GM19043 (cell line): Measurements from ENCODE around the gene SIN3B.

Source experiments
- ATAC-seq: cut with Tn5 transposase; IDR thresholded peaks from one replicate; pipeline ENCODE4 v1.9.1; 2021; ENCODE audit warnings: low read depth; ENCODE audit not compliant: unreplicated experiment

SIN3B gene

DNA sequence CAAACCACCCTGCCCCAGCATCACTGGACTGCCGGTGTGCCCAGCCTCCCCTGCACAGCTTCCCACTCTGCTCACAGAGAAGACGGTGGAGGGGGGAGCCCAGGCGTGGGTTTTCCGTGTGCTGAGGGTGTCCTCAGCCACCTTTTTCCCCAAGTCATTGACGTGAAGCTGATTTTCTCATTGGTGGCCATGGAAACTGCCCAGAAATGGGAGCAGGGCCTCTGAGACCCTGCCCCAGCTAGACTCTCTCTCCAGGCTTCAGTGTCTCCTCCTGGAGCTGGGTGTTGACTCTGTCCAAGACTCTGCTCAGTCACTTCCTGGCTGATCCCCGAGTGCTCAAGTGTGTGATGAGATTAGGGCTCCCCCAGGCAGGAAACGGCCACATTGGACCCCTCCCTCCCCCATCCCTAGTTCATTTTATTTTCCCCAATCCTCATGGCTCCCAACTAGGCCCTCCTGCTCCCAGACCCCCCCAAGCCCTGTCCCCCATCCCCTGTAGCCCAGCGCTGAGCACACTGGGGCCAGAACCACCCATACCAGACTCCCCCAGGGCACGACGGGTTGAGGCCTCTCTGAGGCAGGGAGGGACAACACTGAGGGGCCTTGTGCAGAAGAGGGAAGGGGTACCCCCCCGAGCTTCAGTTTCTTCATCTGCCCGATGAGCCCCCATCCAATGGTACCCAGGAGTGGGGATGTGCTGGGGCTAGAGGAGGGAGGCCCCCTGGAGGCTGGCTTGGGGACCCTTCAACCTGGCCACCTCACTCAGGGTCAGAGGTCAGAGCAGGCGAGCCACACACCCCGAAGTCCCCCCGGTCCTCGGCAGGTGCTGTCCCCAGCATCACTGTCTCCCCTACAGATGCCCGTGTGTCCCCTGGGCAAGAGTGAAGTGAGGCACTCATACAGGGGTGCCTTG is 58.4 kb downstream of the SIN3B start:
- no peak for ATAC-seq

DNA sequence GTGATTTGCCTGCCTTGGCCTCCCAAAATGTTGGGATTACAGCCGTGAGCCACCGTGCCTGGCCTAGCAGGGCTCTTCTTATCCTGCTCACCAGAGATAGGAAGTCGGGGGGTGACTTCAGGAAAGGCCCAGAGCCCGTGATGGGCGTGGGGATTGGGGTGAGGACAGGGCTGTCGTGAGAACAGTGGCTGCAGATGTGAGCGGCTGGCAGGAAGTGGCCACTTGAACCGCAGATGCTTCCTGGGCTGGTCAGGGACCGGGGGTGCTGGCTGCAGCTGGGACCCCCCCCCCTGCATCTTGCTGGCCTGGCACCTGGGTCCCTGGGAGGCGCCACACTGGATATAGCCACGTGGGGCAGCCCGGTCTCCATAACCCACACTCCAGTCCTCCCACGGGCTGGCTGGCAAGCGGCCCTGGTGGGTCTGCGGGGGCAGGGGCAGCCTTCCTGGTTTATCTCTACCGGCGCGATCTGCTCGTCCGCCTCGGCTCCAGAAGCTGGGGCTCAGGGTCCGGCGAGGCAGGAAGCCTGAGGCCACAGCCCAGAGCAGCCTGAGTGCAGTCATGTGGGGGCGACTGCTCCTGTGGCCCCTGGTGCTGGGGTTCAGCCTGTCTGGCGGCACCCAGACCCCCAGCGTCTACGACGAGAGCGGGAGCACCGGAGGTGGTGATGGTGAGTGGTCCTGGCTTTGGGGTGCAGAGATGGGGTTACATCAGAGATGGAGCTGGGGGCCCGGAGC is 59.6 kb downstream of the SIN3B start, which contains the start of gene F2RL3:
Gene F2RL3, plus strand, starts transcription at position 371 of the 737 bp plus-strand sequence. Its CDS starts 191 bp downstream, at position 562.
- ATAC-seq: no peak

DNA sequence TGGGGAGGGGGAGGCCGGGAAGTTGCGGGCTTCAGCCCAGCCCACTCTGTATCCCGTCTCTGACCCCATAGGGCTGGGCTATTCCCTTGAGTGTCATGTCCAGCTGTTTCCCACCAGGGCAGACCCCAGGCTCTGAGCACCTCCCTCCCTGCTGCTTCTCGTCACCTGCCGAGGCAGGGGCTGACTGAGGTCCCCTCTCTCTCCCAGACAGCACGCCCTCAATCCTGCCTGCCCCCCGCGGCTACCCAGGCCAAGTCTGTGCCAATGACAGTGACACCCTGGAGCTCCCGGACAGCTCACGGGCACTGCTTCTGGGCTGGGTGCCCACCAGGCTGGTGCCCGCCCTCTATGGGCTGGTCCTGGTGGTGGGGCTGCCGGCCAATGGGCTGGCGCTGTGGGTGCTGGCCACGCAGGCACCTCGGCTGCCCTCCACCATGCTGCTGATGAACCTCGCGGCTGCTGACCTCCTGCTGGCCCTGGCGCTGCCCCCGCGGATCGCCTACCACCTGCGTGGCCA is 60.2 kb downstream of the SIN3B start:
- ATAC-seq: no peak

DNA sequence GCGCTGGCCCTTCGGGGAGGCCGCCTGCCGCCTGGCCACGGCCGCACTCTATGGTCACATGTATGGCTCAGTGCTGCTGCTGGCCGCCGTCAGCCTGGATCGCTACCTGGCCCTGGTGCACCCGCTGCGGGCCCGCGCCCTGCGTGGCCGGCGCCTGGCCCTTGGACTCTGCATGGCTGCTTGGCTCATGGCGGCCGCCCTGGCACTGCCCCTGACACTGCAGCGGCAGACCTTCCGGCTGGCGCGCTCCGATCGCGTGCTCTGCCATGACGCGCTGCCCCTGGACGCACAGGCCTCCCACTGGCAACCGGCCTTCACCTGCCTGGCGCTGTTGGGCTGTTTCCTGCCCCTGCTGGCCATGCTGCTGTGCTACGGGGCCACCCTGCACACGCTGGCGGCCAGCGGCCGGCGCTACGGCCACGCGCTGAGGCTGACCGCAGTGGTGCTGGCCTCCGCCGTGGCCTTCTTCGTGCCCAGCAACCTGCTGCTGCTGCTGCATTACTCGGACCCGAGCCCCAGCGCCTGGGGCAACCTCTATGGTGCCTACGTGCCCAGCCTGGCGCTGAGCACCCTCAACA is 60.8 kb downstream of the SIN3B start:
- no peak for ATAC-seq

DNA sequence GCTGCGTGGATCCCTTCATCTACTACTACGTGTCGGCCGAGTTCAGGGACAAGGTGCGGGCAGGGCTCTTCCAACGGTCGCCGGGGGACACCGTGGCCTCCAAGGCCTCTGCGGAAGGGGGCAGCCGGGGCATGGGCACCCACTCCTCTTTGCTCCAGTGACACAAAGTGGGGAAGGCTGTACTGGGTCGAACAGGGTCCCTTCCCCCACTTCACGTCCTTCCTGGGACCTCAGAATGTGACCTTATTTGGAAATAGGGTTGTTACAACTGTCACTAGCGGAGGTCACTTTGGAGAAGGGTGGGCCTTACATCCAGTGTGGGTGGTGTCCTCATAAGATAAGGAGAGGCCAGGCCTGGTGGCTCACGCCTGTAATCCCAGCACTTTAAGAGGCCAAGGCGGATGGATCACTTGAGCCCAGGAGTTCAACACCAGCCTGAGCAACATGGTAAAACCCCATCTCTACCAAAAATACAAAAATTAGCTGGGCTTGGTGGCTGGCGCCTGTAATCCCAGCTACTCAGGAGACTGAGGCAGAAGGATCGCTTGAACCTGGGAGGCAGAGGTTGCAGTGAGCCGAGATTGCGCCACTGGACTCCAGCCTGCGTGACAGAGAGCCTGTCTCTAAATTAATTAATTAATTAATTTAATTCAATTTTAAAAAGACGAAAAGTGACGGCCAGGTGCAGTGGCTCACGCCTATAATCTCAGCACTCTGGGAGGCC is 61.4 kb downstream of the SIN3B start:
- no peak for ATAC-seq

DNA sequence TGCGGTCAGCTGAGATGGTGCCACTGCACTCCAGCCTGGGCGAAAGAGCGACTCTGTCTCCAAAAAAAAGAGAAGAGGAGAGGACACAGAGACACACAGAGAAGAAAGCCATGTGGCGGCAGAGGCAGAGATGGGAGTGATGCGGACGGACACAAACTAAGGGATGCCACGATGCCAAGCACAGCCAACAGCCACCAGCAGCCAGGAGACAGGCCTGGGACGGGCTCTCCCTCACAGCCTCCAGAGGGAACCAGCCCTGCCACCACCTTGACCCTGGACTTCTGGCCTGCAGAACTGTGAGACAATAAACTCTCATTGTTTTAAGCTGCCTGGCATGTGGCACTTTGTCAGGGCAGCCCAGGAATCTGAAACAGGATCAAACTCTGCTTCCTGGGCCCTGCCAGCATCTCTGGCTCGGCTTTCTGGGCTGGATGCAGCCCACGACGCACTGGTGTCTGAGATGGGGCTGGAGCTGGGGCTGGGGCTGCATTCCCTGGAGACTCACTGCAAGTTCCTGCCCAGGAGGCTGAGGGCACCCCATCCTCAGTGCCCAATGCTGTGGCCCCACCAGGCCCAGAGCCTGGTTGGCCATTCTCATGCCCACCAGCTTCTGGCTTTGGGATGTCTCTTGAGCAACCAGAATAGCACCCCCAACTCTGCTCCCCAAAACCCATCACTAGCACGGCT is 62.6 kb downstream of the SIN3B start:
- no peak for ATAC-seq

DNA sequence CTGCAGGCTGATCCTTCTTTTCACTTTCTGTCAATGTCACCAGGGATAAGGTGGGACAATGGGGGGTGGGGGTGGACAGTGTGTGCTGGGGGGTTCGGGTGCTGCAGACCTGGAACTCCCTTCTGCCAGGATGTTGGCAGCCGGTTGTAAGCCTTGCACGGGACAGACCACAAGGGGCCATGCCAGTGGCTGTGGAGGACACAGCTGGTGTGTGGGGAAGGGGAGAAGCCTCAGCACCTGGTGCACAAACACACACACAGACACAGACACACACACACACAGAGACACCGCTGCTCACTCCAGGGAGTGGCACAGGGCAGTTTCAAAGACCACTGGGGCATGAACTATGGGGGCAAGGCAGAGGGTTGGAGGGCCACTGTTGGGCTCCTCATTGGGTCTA is 63.2 kb downstream of the SIN3B start:
- no peak for ATAC-seq

GRCh38 chr19:16892868-16893685 is 63.9 kb downstream of the SIN3B start:
- ATAC-seq: no peak

DNA sequence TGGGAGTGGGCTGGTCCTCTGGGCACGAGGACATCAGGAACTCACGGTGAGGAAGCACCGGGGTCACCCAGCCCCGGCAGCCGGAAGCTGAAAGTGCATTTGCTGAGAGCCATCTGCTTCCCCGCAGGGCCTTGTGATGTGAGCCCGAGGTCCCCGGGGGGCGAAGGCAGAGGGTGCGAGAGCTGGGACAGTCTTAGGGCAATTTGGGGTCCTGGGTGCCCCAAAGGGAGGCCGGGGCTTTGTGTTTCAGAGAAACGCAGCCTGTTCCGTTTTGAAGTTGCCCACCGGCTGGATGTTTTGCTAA is 64.4 kb downstream of the SIN3B start:
- no peak for ATAC-seq

GRCh38 chr19:16894080-16894479 is 64.9 kb downstream of the SIN3B start:
- ATAC-seq: no peak

GRCh38 chr19:16895467-16896145 is 66.4 kb downstream of the SIN3B start:
- ATAC-seq: no peak

DNA sequence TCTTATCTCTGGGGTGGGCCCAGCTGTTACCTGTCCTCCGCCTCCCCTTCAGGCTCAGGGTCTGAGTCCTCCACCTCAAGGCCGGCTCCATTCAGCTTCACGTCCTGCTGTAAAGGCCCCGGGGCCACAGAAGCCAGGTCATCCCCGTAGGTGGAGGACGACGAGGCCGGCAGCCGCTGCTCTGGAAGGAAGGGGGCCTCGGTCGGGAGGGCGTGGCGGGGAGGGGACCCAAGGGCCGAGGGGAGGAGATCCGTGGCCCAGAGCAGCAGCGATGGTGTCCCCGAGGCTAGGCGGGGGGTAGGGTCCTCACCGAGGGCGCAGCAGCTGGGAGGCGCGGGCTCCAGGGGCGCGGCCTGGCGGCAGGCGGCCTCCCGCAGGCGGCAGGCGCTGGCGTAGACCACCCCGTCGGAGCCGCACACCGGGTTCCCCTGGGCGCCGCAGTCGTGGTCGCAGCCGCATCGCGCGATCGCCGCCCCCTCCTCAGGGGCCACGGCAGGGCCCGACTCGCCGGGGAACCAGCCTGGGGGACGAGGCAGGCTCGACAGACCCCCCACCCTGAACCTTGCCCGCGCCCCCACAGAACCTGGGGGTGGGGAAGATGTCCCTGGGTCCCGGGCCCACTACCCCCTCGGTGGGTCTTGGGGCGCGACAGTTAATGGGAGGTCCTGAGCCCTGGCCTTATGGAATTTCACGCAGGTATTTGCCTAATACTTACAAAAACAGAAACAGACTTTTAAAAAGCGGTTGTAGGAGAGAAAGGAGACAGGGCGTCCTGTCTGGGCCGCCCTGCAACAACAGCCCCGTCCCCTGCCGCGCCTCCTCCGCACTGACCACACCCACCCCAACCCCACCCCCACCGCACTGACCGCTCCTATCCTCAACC is 67.2 kb downstream of the SIN3B start:
- ATAC-seq: no peak

DNA sequence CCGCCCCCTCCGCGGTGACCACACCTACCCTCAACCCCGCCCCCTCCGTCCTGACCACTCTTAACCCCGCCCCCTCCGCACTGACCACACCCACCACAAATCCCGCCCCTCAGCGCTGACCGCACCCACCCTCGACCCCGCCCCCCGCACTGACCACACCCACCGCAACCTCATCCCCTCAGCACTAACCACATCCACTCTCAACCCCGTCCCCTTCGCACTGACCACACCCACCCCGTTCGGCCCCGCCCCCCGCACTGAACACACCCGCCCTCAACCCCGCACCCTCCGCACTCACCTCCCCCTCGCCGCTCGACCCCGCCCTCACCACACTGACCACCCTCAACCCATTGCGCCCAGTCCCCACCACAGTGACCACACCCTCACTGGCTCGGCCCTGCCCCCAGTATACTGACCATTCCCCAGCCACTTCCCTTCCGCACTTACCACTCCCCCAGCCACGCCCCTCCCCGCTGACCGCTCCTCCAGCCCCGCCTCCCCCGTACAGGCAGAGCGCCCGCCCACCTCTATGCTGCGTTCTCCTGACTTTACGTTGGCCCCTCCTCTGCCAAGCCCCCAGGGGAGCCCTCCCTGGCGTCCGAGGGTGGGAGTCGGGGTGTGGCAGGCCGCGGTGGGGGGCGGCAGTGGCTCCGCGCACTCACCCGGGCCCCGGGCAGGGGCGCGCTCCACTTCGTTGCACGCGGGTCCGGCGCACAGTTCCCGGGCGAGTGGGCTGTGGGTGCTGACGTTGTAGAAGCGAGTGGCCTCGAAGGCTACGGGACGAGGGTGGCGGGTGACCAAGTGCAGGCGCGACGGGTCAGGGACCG is 68.0 kb downstream of the SIN3B start:
- ATAC-seq: no peak

GRCh38 chr19:16897856-16898161 is 68.6 kb downstream of the SIN3B start:
- no peak for ATAC-seq

GRCh38 chr19:16898361-16899015 is 69.3 kb downstream of the SIN3B start:
- ATAC-seq: no peak

GRCh38 chr19:16899566-16900075 is 70.4 kb downstream of the SIN3B start:
- no peak for ATAC-seq
